ENCODE measurements around the gene USP12.
A peak's percentile ranks its signal among the peaks of the same experiment; 100 is the strongest.
"Not testable (repeated sequence)": the region's sequence is repeated elsewhere in the genome, so short reads cannot be mapped to it uniquely, and the experiment has no call there.

The USP12 gene

GRCh38 chr13:27171244-27171826 lies at the start of gene USP12:
Gene USP12, minus strand, starts transcription at chr13:27171811. Its CDS starts 172 bp downstream, at chr13:27171639.
- DNase-seq: no peak

- no peak for DNase-seq
Observed at GRCh38 chr13:27219611-27220010, 48.0 kb upstream of the USP12 start.

- DNase-seq: not testable (repeated sequence)
Observed at GRCh38 chr13:27218861-27219260, 47.2 kb upstream of the USP12 start.

- DNase-seq: not testable (repeated sequence)
Observed at GRCh38 chr13:27217791-27218190, 46.2 kb upstream of the USP12 start.

- DNase-seq: not testable (repeated sequence)
Observed at GRCh38 chr13:27213386-27213785, 41.8 kb upstream of the USP12 start.

- no peak for DNase-seq
Observed at GRCh38 chr13:27211771-27212364, 40.3 kb upstream of the USP12 start.

- no peak for DNase-seq
Observed at GRCh38 chr13:27211271-27211670, 39.7 kb upstream of the USP12 start.

- DNase-seq: no peak
Observed at GRCh38 chr13:27208514-27208913, 36.9 kb upstream of the USP12 start.

GRCh38 chr13:27203854-27204253 lies 32.2 kb upstream of the USP12 start:
- peak; percentile 32 for DNase-seq

- DNase-seq: peak; percentile 14
Observed at GRCh38 chr13:27203186-27203585, 31.6 kb upstream of the USP12 start.

GRCh38 chr13:27201661-27202060 lies 30.1 kb upstream of the USP12 start:
- no peak for DNase-seq

GRCh38 chr13:27200413-27201070 lies 28.9 kb upstream of the USP12 start:
- DNase-seq: no peak

- no peak for DNase-seq
Observed at GRCh38 chr13:27199696-27200095, 28.1 kb upstream of the USP12 start.

GRCh38 chr13:27199211-27199610 lies 27.6 kb upstream of the USP12 start:
- DNase-seq: no peak

- peak; percentile 11 for DNase-seq
Observed at GRCh38 chr13:27194895-27195764, 23.5 kb upstream of the USP12 start.

- DNase-seq: no peak
Observed at GRCh38 chr13:27194209-27194608, 22.6 kb upstream of the USP12 start.

GRCh38 chr13:27193496-27193895 lies 21.9 kb upstream of the USP12 start:
- no peak for DNase-seq

- DNase-seq: no peak
Observed at GRCh38 chr13:27192973-27193372, 21.4 kb upstream of the USP12 start.

- DNase-seq: not testable (repeated sequence)
Observed at GRCh38 chr13:27192367-27192766, 20.8 kb upstream of the USP12 start.

- DNase-seq: no peak
Observed at GRCh38 chr13:27189192-27189591, 17.6 kb upstream of the USP12 start.

GRCh38 chr13:27188239-27188638 lies 16.6 kb upstream of the USP12 start:
- no peak for DNase-seq

GRCh38 chr13:27186295-27186694 lies 14.7 kb upstream of the USP12 start:
- no peak for DNase-seq

GRCh38 chr13:27183561-27184147 lies 12.0 kb upstream of the USP12 start:
- DNase-seq: no peak
